OCI-LY3 (cell line): ENCODE measurements around the gene ISG15.

Experiments
- H2AFZ ChIP-seq: fragments of 200-600, 300-600 bp; shearing (Covaris generic); 2 replicates; pipeline ENCODE4 v1.6.0; 2014; ENCODE audit warnings: antibody characterized with exemption, low read depth, low read length
- H3K27ac ChIP-seq: fragments of 200-600, 300-600 bp; sonication (generic); 2 replicates; pipeline ENCODE4 v1.5.1; 2014; ENCODE audit warnings: mild to moderate bottlenecking, low read length, moderate library complexity, mixed read lengths
- H3K27me3 ChIP-seq: fragments of 200-600, 300-600 bp; sonication (generic); 2 replicates; pipeline ENCODE4 v1.6.1; 2014; ENCODE audit warnings: low read depth, low read length, mixed read lengths
- H3K36me3 ChIP-seq: fragments of 200-600, 300-600 bp; sonication (generic); replicated peaks from 2 replicates; pipeline ENCODE3; 2014; ENCODE audit warnings: low read depth, low read length, mixed read lengths
- H3K4me1 ChIP-seq: fragments of 300-600, 200-600 bp; sonication (generic); 2 replicates; pipeline ENCODE4 v1.6.1; 2014; ENCODE audit warnings: low read length, mixed read lengths
- H3K4me2 ChIP-seq: fragments of 200-600, 300-600 bp; sonication (generic); 2 replicates; pipeline ENCODE4 v1.6.1; 2014; ENCODE audit warnings: low read length, mixed read lengths
- H3K4me3 ChIP-seq: fragments of 300-600, 200-600 bp; sonication (generic); 2 replicates; pipeline ENCODE4 v1.5.1; 2014; ENCODE audit warnings: antibody characterized with exemption, mild to moderate bottlenecking, low read length, moderate library complexity
- H3K79me2 ChIP-seq: fragments of 300-600, 200-600 bp; shearing (Covaris generic); 2 replicates; pipeline ENCODE4 v1.6.1; 2014; ENCODE audit warnings: mild to moderate bottlenecking, low read length, mixed read lengths
- H3K9ac ChIP-seq: fragments of 300-600, 200-600 bp; shearing (Covaris generic); 2 replicates; pipeline ENCODE4 v1.6.0; 2014; ENCODE audit warnings: mild to moderate bottlenecking, low read length, moderate library complexity
- H3K9me3 ChIP-seq: fragments of 200-600, 300-600 bp; shearing (Covaris generic); 2 replicates; pipeline ENCODE4 v1.6.1; 2014; ENCODE audit warnings: low read length, mixed read lengths; ENCODE audit not compliant: insufficient read depth
- H4K20me1 ChIP-seq: fragments of 200-600, 300-600 bp; sonication (generic); 2 replicates; pipeline ENCODE4 v1.6.1; 2016; ENCODE audit warnings: low read length, mixed read lengths; ENCODE audit not compliant: insufficient read depth
- CTCF ChIP-seq: fragments of 200-600, 300-600 bp; sonication (generic); IDR thresholded peaks from 2 replicates; pipeline ENCODE4 v1.5.1; 2014; ENCODE audit warnings: antibody characterized with exemption, low read length, low read depth
- EZH2phosphoT487 ChIP-seq: fragments of 200-600 bp; shearing (Covaris generic); IDR thresholded peaks from 2 replicates; pipeline ENCODE4 v1.6.1; 2018; ENCODE audit warnings: antibody characterized with exemption, mixed run types, low read depth

ISG15 gene

DNA sequence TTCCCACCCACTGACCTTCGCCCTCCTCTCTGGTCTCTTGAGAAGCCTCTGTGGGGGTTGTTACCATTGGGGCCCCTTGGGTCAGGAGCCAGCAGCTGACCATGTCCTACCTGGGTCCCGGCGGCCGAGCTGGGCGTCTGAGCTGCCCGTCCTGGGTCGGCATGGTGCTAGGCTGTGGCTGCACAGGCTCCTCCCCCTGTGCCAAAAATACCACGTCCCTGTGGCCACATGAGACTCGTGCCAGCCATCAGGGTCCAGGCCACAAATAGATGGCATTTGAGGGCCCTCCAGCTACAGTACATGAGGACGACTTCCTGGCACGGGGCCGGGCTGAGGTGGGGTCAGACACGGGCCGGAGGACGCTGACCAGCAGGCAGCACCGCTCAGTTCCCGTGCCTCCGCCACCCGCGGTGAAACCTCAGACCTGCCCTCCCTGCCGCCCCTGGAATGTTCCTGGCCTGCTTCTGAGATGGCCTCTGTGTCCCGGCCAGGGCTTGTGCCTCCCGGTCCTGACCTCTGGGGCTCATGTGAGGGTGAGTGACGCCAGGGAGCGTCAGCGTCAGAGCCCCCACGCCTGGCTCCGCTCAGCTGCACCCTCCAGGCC, 31.2 kb upstream of the ISG15 start, which contains the start of gene PERM1:
Gene PERM1 (minus strand): TSS at position 139 of the 604 bp plus-strand sequence. CDS start 1,064 bp downstream, outside the sequence.
- Histone ChIP-seq H3K36me3 (no peaks in the 10 kb centered on the region), H3K4me2 (no peak within 1 kb of the TSS), H2AFZ (no peak within 1 kb of the TSS), H3K9me3 (no peaks in the 10 kb centered on the region), H3K79me2 (no peaks in the 10 kb centered on the region), H3K27ac (no peak within 1 kb of the TSS), H4K20me1 (no peaks in the 10 kb centered on the region), H3K4me3 (no peak within 1 kb of the TSS), H3K9ac (no peak within 1 kb of the TSS), H3K4me1 (no peaks in the 10 kb centered on the region), H3K27me3 (no peaks in the 10 kb centered on the region)
- TF ChIP-seq CTCF (no peak), EZH2phosphoT487 (no peak)

- no peak overlapping the region for H3K27ac ChIP-seq
- H3K9ac ChIP-seq, result no peak overlapping the region
- H2AFZ ChIP-seq, result no peak overlapping the region
- no peaks in the 10 kb centered on the region for H3K9me3 ChIP-seq
- H3K36me3 ChIP-seq, result no peaks in the 10 kb centered on the region
- no peaks in the 10 kb centered on the region for H3K79me2 ChIP-seq
- no peak overlapping the region for H3K4me2 ChIP-seq
- H3K4me1 ChIP-seq, result no peaks in the 10 kb centered on the region
- H3K4me3 ChIP-seq, result no peak overlapping the region
- no peaks in the 10 kb centered on the region for H3K27me3 ChIP-seq
- H4K20me1 ChIP-seq, result no peaks in the 10 kb centered on the region
- TF ChIP-seq CTCF (no peak), EZH2phosphoT487 (no peak)
Measured at GRCh38 chr1:982765-983436, 30.4 kb upstream of the ISG15 start.

DNA sequence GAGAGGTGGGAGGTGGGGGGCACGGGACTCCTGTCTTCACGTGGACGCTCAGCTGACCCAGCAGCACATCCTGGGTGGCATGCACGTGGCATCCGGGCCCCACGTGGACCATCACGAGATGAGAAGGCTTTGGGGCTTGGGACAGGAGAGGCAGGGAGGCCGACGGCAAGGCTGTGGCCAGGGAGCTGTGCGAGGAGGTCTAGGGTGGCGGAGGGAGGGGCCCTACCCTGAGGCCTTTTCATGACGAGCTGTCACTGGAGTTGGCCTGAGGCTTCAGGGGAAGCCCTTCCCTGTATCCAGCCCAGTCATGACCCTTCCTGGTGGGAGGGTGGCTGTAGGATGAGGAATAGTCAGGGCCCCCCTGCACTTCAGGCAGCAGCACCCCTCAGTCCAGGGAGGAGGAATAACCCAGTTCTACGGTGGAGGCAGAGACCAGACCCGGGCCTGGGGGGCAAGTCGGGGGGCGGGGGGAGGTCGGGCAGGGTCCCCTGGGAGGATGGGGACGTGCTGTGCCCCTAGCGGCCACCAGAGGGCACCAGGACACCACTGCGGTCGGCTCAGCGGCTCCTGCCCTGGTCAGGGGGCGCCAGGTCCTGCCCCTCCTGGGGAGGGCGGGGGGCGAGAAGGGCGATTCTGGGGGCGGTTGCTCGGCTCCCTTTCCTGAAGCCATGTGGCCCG, 29.4 kb upstream of the ISG15 start:
- Histone ChIP-seq H3K4me1 (no peaks in the 10 kb centered on the region), H3K9me3 (no peaks in the 10 kb centered on the region), H3K79me2 (no peaks in the 10 kb centered on the region), H2AFZ (no peak overlapping the region), H3K4me3 (no peak overlapping the region), H4K20me1 (no peaks in the 10 kb centered on the region), H3K36me3 (no peaks in the 10 kb centered on the region), H3K9ac (no peak overlapping the region), H3K27me3 (peaks cover 5% of the 10 kb centered on the region), H3K27ac (no peak overlapping the region), H3K4me2 (no peak overlapping the region)
- TF ChIP-seq EZH2phosphoT487 (no peak), CTCF (peak; percentile 71)

- H3K9ac ChIP-seq, result no peak overlapping the region
- no peaks in the 10 kb centered on the region for H3K9me3 ChIP-seq
- H4K20me1 ChIP-seq, result no peaks in the 10 kb centered on the region
- H3K4me2 ChIP-seq, result no peak overlapping the region
- H3K4me1 ChIP-seq, result no peaks in the 10 kb centered on the region
- H3K27me3 ChIP-seq, result peaks cover 10% of the 10 kb centered on the region
- H3K27ac ChIP-seq, result no peak overlapping the region
- no peak for TF ChIP-seq CTCF
- no peak for TF ChIP-seq EZH2phosphoT487
- no peak overlapping the region for H3K4me3 ChIP-seq
- H2AFZ ChIP-seq, result no peak overlapping the region
- H3K79me2 ChIP-seq, result no peaks in the 10 kb centered on the region
- no peaks in the 10 kb centered on the region for H3K36me3 ChIP-seq
Measured at GRCh38 chr1:984476-984814, 28.9 kb upstream of the ISG15 start.
